Neural cell (in vitro differentiated cells): ENCODE data around the gene MT3. TPM values are rescaled to one million over a fixed set of nuclear protein-coding genes. Genes with fewer than 3 reads are reported as not detected.
"Not testable (repeated sequence)": the region's sequence is repeated elsewhere in the genome, so short reads cannot be mapped to it uniquely, and the experiment has no call there.

Experiments used
- H2AFZ ChIP-seq: fragments of 200-600, 300-800 bp; sonication (generic), shearing (Covaris generic); 2 replicates; pipeline ENCODE4 v1.6.0; 2014; ENCODE audit warnings: low read depth, mild to moderate bottlenecking, antibody characterized with exemption, low read length, moderate library complexity
- H3F3A ChIP-seq: fragments of 200-600 bp; shearing (Covaris generic); 2 replicates; pipeline ENCODE4 v1.6.1; 2016; ENCODE audit warnings: mild to moderate bottlenecking, moderate library complexity, mixed read lengths, antibody characterized with exemption, low read length; ENCODE audit not compliant: insufficient read depth, poor library complexity, severe bottlenecking
- H3K27ac ChIP-seq: fragments of 200-600, 300-800 bp; sonication (generic), shearing (Covaris generic); 2 replicates; pipeline ENCODE4 v1.5.1; 2014; ENCODE audit warnings: mild to moderate bottlenecking, low read length, moderate library complexity
- H3K27me3 ChIP-seq: fragments of 300-800, 200-600 bp; sonication (generic), shearing (Covaris generic); 2 replicates; pipeline ENCODE4 v1.6.0; 2014; ENCODE audit warnings: mild to moderate bottlenecking, low read depth, low read length, moderate library complexity; ENCODE audit not compliant: insufficient read depth
- H3K36me3 ChIP-seq: fragments of 300-800, 200-600 bp; sonication (generic), shearing (Covaris generic); 2 replicates; pipeline ENCODE4 v1.5.1; 2014; ENCODE audit warnings: mild to moderate bottlenecking, antibody characterized with exemption, low read length, moderate library complexity; ENCODE audit not compliant: insufficient read depth
- H3K4me2 ChIP-seq: fragments of 300-800, 200-600 bp; sonication (generic), shearing (Covaris generic); 2 replicates; pipeline ENCODE4 v1.6.0; 2014; ENCODE audit warnings: mild to moderate bottlenecking, low read length
- H3K4me3 ChIP-seq: fragments of 300-800, 200-600 bp; sonication (generic), shearing (Covaris generic); 2 replicates; pipeline ENCODE4 v1.5.1; 2014; ENCODE audit warnings: mild to moderate bottlenecking, low read length, moderate library complexity
- H3K79me2 ChIP-seq: fragments of 200-600 bp; shearing (Covaris generic); replicated peaks from 2 replicates; pipeline ENCODE4 v1.6.0; 2014; ENCODE audit warnings: mild to moderate bottlenecking, low read length, moderate library complexity; ENCODE audit not compliant: insufficient read depth
- H3K9ac ChIP-seq: fragments of 300-800, 200-600 bp; sonication (generic), shearing (Covaris generic); 2 replicates; pipeline ENCODE4 v1.6.1; 2016; ENCODE audit warnings: mild to moderate bottlenecking, low read length, mixed read lengths
- H3K9me2 ChIP-seq: fragments of 200-600 bp; shearing (Covaris generic); 2 replicates; pipeline ENCODE4 v1.6.1; 2016; ENCODE audit warnings: mild to moderate bottlenecking, low read length, mixed read lengths; ENCODE audit not compliant: insufficient read depth
- H3K9me3 ChIP-seq: fragments of 200-600, 300-800 bp; sonication (generic), shearing (Covaris generic); 2 replicates; pipeline ENCODE4 v1.6.1; 2016; ENCODE audit warnings: mild to moderate bottlenecking, mixed run types, low read length, moderate library complexity, mixed read lengths
- H4K20me1 ChIP-seq: fragments of 200-600 bp; shearing (Covaris generic); 2 replicates; pipeline ENCODE4 v1.6.1; 2016; ENCODE audit warnings: mild to moderate bottlenecking, mixed run types; ENCODE audit not compliant: insufficient read depth
- CTCF ChIP-seq: fragments of 450-650 bp; IDR thresholded peaks from 2 replicates; pipeline ENCODE4 v1.5.1; 2014; ENCODE audit warnings: antibody characterized with exemption, mild to moderate bottlenecking, moderate library complexity; ENCODE audit not compliant: poor library complexity, severe bottlenecking
- EP300 ChIP-seq: fragments of 450-650 bp; conservative IDR thresholded peaks from 2 replicates; pipeline ENCODE4 v1.6.1; 2014; ENCODE audit warnings: antibody characterized with exemption, mild to moderate bottlenecking, moderate library complexity; ENCODE audit not compliant: poor library complexity, severe bottlenecking
- EZH2 ChIP-seq: fragments of 200-600, 300-800 bp; shearing (Covaris generic), sonication (generic); IDR thresholded peaks from 2 replicates; pipeline ENCODE4 v1.6.1; 2014; ENCODE audit warnings: antibody characterized with exemption, low read length, borderline replicate concordance, mild to moderate bottlenecking; ENCODE audit not compliant: insufficient read depth, poor library complexity, severe bottlenecking
- MXI1 ChIP-seq: fragments of 450-650 bp; conservative IDR thresholded peaks from 2 replicates; pipeline ENCODE4 v1.6.1; 2014; ENCODE audit warnings: antibody characterized with exemption, mild to moderate bottlenecking; ENCODE audit not compliant: poor library complexity, severe bottlenecking
- POLR2AphosphoS5 ChIP-seq: IDR thresholded peaks from 2 replicates; pipeline ENCODE4 v1.6.1; 2012
- RAD21 ChIP-seq: fragments of 450-650 bp; conservative IDR thresholded peaks from 2 replicates; pipeline ENCODE4 v1.6.1; 2014; ENCODE audit warnings: antibody characterized with exemption, mild to moderate bottlenecking, moderate library complexity
- REST ChIP-seq: IDR thresholded peaks from 2 replicates; pipeline ENCODE4 v1.6.1; 2012; ENCODE audit warnings: borderline replicate concordance
- SMC3 ChIP-seq: fragments of 450-650 bp; conservative IDR thresholded peaks from 2 replicates; pipeline ENCODE4 v1.6.1; 2014; ENCODE audit warnings: antibody characterized with exemption, mild to moderate bottlenecking, moderate library complexity; ENCODE audit not compliant: poor library complexity
- TAF1 ChIP-seq: IDR thresholded peaks from 2 replicates; pipeline ENCODE4 v1.6.1; 2012; ENCODE audit warnings: low read depth
- polyA plus RNA-seq: library from polyadenylated mRNA; depleted of rRNA; stranded (reverse); fragments of >200 nt; gene quantifications from 2 replicates; pipeline ENCODE4 v1.2.3, GENCODE V29; 2014

MT3 gene
- polyA plus RNA-seq, 1 donor from 2014 or later = 1.9 TPM

- Histone ChIP-seq H3K27ac (no peak overlapping the region), H3K4me2 (no peak overlapping the region), H3K9me3 (no peaks in the 10 kb centered on the region), H3K4me3 (no peak overlapping the region), H4K20me1 (no peaks in the 10 kb centered on the region), H3K36me3 (no peaks in the 10 kb centered on the region), H3K9ac (no peak overlapping the region), H3K79me2 (no peaks in the 10 kb centered on the region), H3K9me2 (no peaks in the 10 kb centered on the region), H3K27me3 (no peaks in the 10 kb centered on the region), H2AFZ (no peak overlapping the region), H3F3A (no peaks in the 10 kb centered on the region)
- TF ChIP-seq CTCF (no peak), EZH2 (no peak), MXI1 (no peak), TAF1 (no peak), EP300 (no peak), RAD21 (no peak), SMC3 (no peak), POLR2AphosphoS5 (no peak), REST (no peak)
Observed at GRCh38 chr16:56580391-56581048, 8.8 kb upstream of the MT3 start.

- H3K36me3 ChIP-seq, H3K9ac ChIP-seq, H3K27me3 ChIP-seq, H2AFZ ChIP-seq, H3K27ac ChIP-seq, H3K79me2 ChIP-seq, H3K4me3 ChIP-seq, H3F3A ChIP-seq, H3K9me2 ChIP-seq, H3K4me2 ChIP-seq, H4K20me1 ChIP-seq, H3K9me3 ChIP-seq: not testable (repeated sequence)
Observed at GRCh38 chr16:56582911-56583310, 6.4 kb upstream of the MT3 start.
